MM.1S (cell line): ENCODE data around the gene PLA2G3.

Experiments
- DNase-seq: peaks from one replicate; pipeline ENCODE4 v3.0.0-alpha.2; 2015
- H2AFZ ChIP-seq: fragments of 300-600 bp; sonication (generic); 2 replicates; pipeline ENCODE4 v1.6.0; 2016; ENCODE audit warnings: antibody characterized with exemption, low read length
- H3F3A ChIP-seq: fragments of 300-600 bp; sonication (generic); 2 replicates; pipeline ENCODE4 v1.6.1; 2016; ENCODE audit warnings: mild to moderate bottlenecking, antibody characterized with exemption, low read length, moderate library complexity, mixed read lengths; ENCODE audit not compliant: insufficient read depth
- H3K27ac ChIP-seq: fragments of 300-600 bp; sonication (generic); 2 replicates; pipeline ENCODE4 v1.5.1; 2016; ENCODE audit warnings: mild to moderate bottlenecking, low read length
- H3K27me3 ChIP-seq: fragments of 300-600 bp; sonication (generic); replicated peaks from 2 replicates; pipeline ENCODE4 v1.6.0; 2016; ENCODE audit warnings: low read length; ENCODE audit not compliant: insufficient read depth
- H3K36me3 ChIP-seq: fragments of 300-600 bp; sonication (generic); replicated peaks from 2 replicates; pipeline ENCODE4 v1.6.1; 2016; ENCODE audit warnings: mild to moderate bottlenecking, low read length, mixed read lengths; ENCODE audit not compliant: insufficient read depth
- H3K4me1 ChIP-seq: fragments of 300-600 bp; sonication (generic); 2 replicates; pipeline ENCODE4 v1.6.1; 2016; ENCODE audit warnings: low read length, mixed read lengths
- H3K4me2 ChIP-seq: fragments of 300-600 bp; sonication (generic); 2 replicates; pipeline ENCODE4 v1.6.0; 2016; ENCODE audit warnings: low read depth, low read length
- H3K4me3 ChIP-seq: fragments of 300-600 bp; sonication (generic); 2 replicates; pipeline ENCODE4 v1.5.1; 2016; ENCODE audit warnings: low read length, mixed read lengths
- H3K79me2 ChIP-seq: fragments of 300-600 bp; sonication (generic); 2 replicates; pipeline ENCODE4 v1.6.1; 2016; ENCODE audit warnings: mixed run types, low read length, mixed read lengths
- H3K9ac ChIP-seq: fragments of 300-600 bp; sonication (generic); 2 replicates; pipeline ENCODE4 v1.6.1; 2016; ENCODE audit warnings: low read length, mixed read lengths
- H3K9me2 ChIP-seq: fragments of 300-600 bp; sonication (generic); replicated peaks from 2 replicates; pipeline ENCODE4 v1.6.1; 2016; ENCODE audit warnings: mild to moderate bottlenecking, low read length, mixed read lengths; ENCODE audit not compliant: insufficient read depth
- H3K9me3 ChIP-seq: fragments of 300-600 bp; sonication (generic); replicated peaks from 2 replicates; pipeline ENCODE4 v1.6.1; 2016; ENCODE audit warnings: mild to moderate bottlenecking, low read length, mixed read lengths; ENCODE audit not compliant: insufficient read depth
- H4K20me1 ChIP-seq: fragments of 300-600 bp; sonication (generic); 2 replicates; pipeline ENCODE4 v1.6.1; 2016; ENCODE audit warnings: mild to moderate bottlenecking, low read length, moderate library complexity, mixed read lengths; ENCODE audit not compliant: insufficient read depth
- CTCF ChIP-seq: fragments of 300-600 bp; sonication (generic); IDR thresholded peaks from 2 replicates; pipeline ENCODE4 v1.5.1; 2016; ENCODE audit warnings: antibody characterized with exemption, low read length, mixed read lengths
- EZH2 ChIP-seq: fragments of 300-600 bp; sonication (generic); optimal IDR thresholded peaks from 2 replicates; pipeline ENCODE3; 2017; ENCODE audit warnings: low read depth, mild to moderate bottlenecking, antibody characterized with exemption, low read length, mixed read lengths
- EZH2phosphoT487 ChIP-seq: fragments of 300-600 bp; sonication (generic); IDR thresholded peaks from 2 replicates; pipeline ENCODE4 v1.6.1; 2018; ENCODE audit warnings: antibody characterized with exemption, low read length

The PLA2G3 gene

GRCh38 chr22:31106731-31107177 is 33.6 kb downstream of the PLA2G3 start:
- no peak for DNase-seq
- Histone ChIP-seq H3K9me2 (no peaks in the 10 kb centered on the region), H3K27ac (no peak overlapping the region), H3F3A (no peaks in the 10 kb centered on the region), H3K4me1 (no peaks in the 10 kb centered on the region), H3K9ac (peak overlapping the region; percentile 60; the same call in 1 of the 2 replicates), H2AFZ (peak overlapping the region; percentile 98), H3K9me3 (no peaks in the 10 kb centered on the region), H3K79me2 (no peaks in the 10 kb centered on the region), H3K36me3 (no peaks in the 10 kb centered on the region), H3K4me3 (peak overlapping the region; percentile 67), H4K20me1 (no peaks in the 10 kb centered on the region), H3K4me2 (peak overlapping the region; percentile 82), H3K27me3 (no peaks in the 10 kb centered on the region)
- no peak for TF ChIP-seq EZH2
- TF ChIP-seq CTCF, result no peak
- no peak for TF ChIP-seq EZH2phosphoT487

- H3F3A ChIP-seq, result no peaks in the 10 kb centered on the region
- DNase-seq, result no peak
- no peaks in the 10 kb centered on the region for H3K9me3 ChIP-seq
- H3K4me3 ChIP-seq, result no peak overlapping the region
- no peak overlapping the region for H3K27ac ChIP-seq
- no peaks in the 10 kb centered on the region for H3K9me2 ChIP-seq
- H4K20me1 ChIP-seq, result no peaks in the 10 kb centered on the region
- no peak overlapping the region for H2AFZ ChIP-seq
- no peaks in the 10 kb centered on the region for H3K27me3 ChIP-seq
- no peak overlapping the region for H3K4me2 ChIP-seq
- H3K36me3 ChIP-seq, result no peaks in the 10 kb centered on the region
- no peak overlapping the region for H3K9ac ChIP-seq
- no peak for TF ChIP-seq EZH2phosphoT487
- no peak for TF ChIP-seq CTCF
- TF ChIP-seq EZH2, result no peak
- H3K79me2 ChIP-seq, result no peaks in the 10 kb centered on the region
- no peaks in the 10 kb centered on the region for H3K4me1 ChIP-seq
These were observed 34.2 kb downstream of the PLA2G3 start for GRCh38 chr22:31106001-31106571.

- Histone ChIP-seq H2AFZ (no peak overlapping the region), H4K20me1 (no peaks in the 10 kb centered on the region), H3K9me3 (no peaks in the 10 kb centered on the region), H3K9me2 (no peaks in the 10 kb centered on the region), H3K27ac (no peak overlapping the region), H3K4me1 (no peaks in the 10 kb centered on the region), H3K27me3 (no peaks in the 10 kb centered on the region), H3K79me2 (no peaks in the 10 kb centered on the region), H3K36me3 (no peaks in the 10 kb centered on the region), H3K4me3 (no peak overlapping the region), H3F3A (no peaks in the 10 kb centered on the region), H3K4me2 (no peak overlapping the region), H3K9ac (no peak overlapping the region)
- TF ChIP-seq CTCF (no peak), EZH2 (no peak), EZH2phosphoT487 (no peak)
- no peak for DNase-seq
These were observed 34.9 kb downstream of the PLA2G3 start for GRCh38 chr22:31105282-31105929.
